SU-DHL-6 (cell line): Measurements from ENCODE around the gene SHF.

Source experiments
- H2AFZ ChIP-seq: fragments of 200-600 bp; sonication (generic); 2 replicates; pipeline ENCODE4 v1.6.1; 2014; ENCODE audit warnings: low read depth, mild to moderate bottlenecking, moderate library complexity, mixed read lengths, antibody characterized with exemption, low read length; ENCODE audit not compliant: severe bottlenecking
- H3F3A ChIP-seq: fragments of 200-600 bp; shearing (Covaris generic); 2 replicates; pipeline ENCODE4 v1.6.0; 2016; ENCODE audit warnings: antibody characterized with exemption, mild to moderate bottlenecking; ENCODE audit not compliant: insufficient read depth
- H3K27ac ChIP-seq: fragments of 200-600 bp; sonication (generic); 2 replicates; pipeline ENCODE4 v1.5.1; 2016; ENCODE audit warnings: low read depth, mild to moderate bottlenecking, low read length, moderate library complexity, mixed read lengths
- H3K27me3 ChIP-seq: fragments of 200-600 bp; sonication (generic), shearing (Covaris generic); 2 replicates; pipeline ENCODE4 v1.6.0; 2014; ENCODE audit warnings: mild to moderate bottlenecking, low read length
- H3K36me3 ChIP-seq: fragments of 200-600 bp; sonication (generic); 2 replicates; pipeline ENCODE4 v1.6.1; 2014; ENCODE audit warnings: mild to moderate bottlenecking, low read length, mixed read lengths
- H3K4me2 ChIP-seq: fragments of 300-600, 200-600 bp; shearing (Covaris generic), sonication (generic); 2 replicates; pipeline ENCODE4 v1.6.0; 2014; ENCODE audit warnings: low read length, low read depth, mild to moderate bottlenecking; ENCODE audit not compliant: poor library complexity, severe bottlenecking
- H3K4me3 ChIP-seq: fragments of 200-600 bp; sonication (generic); 2 replicates; pipeline ENCODE4 v1.5.1; 2014; ENCODE audit warnings: antibody characterized with exemption, low read length, mild to moderate bottlenecking, mixed read lengths; ENCODE audit not compliant: insufficient read depth, poor library complexity, severe bottlenecking
- H3K79me2 ChIP-seq: fragments of 200-600 bp; sonication (generic); 2 replicates; pipeline ENCODE4 v1.6.1; 2014; ENCODE audit warnings: mild to moderate bottlenecking, low read length, moderate library complexity; ENCODE audit not compliant: insufficient read depth
- H3K9ac ChIP-seq: fragments of 200-600 bp; sonication (generic); 2 replicates; pipeline ENCODE4 v1.7.0; 2014; ENCODE audit warnings: mild to moderate bottlenecking, low read length
- H3K9me2 ChIP-seq: fragments of 200-600 bp; sonication (generic); replicated peaks from 2 replicates; pipeline ENCODE4 v1.6.1; 2014; ENCODE audit warnings: low read length; ENCODE audit not compliant: insufficient read depth
- H3K9me3 ChIP-seq: fragments of 200-600 bp; sonication (generic); 2 replicates; pipeline ENCODE4 v1.6.1; 2014; ENCODE audit warnings: low read length, mixed read lengths; ENCODE audit not compliant: insufficient read depth
- H4K20me1 ChIP-seq: fragments of 200-600 bp; sonication (generic); 2 replicates; pipeline ENCODE4 v1.6.1; 2014; ENCODE audit warnings: low read depth, mild to moderate bottlenecking, antibody characterized with exemption, low read length, moderate library complexity, mixed read lengths
- EZH2phosphoT487 ChIP-seq: fragments of 200-600 bp; sonication (generic), shearing (Covaris generic); conservative IDR thresholded peaks from 2 replicates; pipeline ENCODE4 v1.6.1; 2018; ENCODE audit warnings: mild to moderate bottlenecking, antibody characterized with exemption, low read length, moderate library complexity, mixed read lengths
- TF ChIP-seq, protein P1 (sequence below): fragments of 200-600 bp; sonication (generic); IDR thresholded peaks from one replicate; pipeline ENCODE4 v1.5.1; 2017; ENCODE audit warnings: antibody characterized with exemption, mild to moderate bottlenecking, low read length, moderate library complexity; ENCODE audit not compliant: insufficient read depth, poor library complexity, severe bottlenecking

Gene SHF

DNA sequence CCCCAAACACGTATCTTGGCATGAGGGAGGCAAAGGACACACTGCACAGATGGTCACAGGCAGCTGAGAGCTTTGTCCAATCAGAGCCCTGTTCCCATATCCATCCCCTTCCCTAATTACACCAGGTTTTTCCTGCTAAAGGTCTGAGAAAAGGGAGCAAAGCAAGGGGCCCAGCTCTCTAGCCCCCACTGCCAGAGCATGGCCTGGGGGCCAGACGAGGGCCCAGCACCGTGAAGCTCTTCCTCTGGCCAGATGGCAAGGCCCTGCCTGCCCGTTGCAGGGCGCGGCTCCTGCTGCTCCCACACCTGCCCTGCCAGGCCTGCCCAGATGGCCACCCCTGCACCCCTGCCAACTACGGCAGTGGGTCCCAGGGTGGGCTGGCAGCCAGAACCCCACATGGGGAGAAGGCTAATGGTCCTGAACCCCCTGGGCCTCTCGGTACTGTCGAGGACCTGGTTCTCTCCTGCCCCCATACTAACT lies 3.2 kb downstream of the SHF start:
- H3K9me3 ChIP-seq, result no peaks in the 10 kb centered on the region
- no peak overlapping the region for H2AFZ ChIP-seq
- no peaks in the 10 kb centered on the region for H4K20me1 ChIP-seq
- H3K27ac ChIP-seq, result no peak overlapping the region
- H3K4me2 ChIP-seq, result no peak overlapping the region
- H3F3A ChIP-seq, result no peaks in the 10 kb centered on the region
- TF ChIP-seq, protein P1, sequence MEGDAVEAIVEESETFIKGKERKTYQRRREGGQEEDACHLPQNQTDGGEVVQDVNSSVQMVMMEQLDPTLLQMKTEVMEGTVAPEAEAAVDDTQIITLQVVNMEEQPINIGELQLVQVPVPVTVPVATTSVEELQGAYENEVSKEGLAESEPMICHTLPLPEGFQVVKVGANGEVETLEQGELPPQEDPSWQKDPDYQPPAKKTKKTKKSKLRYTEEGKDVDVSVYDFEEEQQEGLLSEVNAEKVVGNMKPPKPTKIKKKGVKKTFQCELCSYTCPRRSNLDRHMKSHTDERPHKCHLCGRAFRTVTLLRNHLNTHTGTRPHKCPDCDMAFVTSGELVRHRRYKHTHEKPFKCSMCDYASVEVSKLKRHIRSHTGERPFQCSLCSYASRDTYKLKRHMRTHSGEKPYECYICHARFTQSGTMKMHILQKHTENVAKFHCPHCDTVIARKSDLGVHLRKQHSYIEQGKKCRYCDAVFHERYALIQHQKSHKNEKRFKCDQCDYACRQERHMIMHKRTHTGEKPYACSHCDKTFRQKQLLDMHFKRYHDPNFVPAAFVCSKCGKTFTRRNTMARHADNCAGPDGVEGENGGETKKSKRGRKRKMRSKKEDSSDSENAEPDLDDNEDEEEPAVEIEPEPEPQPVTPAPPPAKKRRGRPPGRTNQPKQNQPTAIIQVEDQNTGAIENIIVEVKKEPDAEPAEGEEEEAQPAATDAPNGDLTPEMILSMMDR, result no peak
- TF ChIP-seq EZH2phosphoT487, result no peak
- no peaks in the 10 kb centered on the region for H3K79me2 ChIP-seq
- no peaks in the 10 kb centered on the region for H3K9me2 ChIP-seq
- H3K27me3 ChIP-seq, result no peaks in the 10 kb centered on the region
- no peak overlapping the region for H3K4me3 ChIP-seq
- H3K9ac ChIP-seq, result no peak overlapping the region
- no peaks in the 10 kb centered on the region for H3K36me3 ChIP-seq

DNA sequence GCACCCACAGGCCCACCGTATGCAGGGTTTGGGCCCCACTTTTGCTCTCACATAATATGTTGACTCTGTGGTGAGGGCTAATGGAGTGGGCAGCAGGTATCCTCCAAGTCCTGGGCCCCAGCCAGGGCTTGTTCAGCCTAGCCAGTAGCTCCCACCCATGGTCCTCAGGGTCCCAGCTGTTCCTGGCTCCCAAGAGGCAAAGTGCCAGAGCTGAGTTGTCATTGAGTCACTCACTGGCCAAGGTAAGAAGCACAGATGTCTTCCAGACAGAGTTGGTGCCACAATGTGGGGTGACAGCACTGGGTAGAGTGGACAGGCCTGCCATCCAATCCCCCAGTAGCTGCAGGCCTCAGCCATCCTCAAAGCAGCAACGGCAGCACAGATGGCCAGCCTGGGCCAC lies 4.3 kb downstream of the SHF start:
- TF ChIP-seq, protein P1, result no peak
- TF ChIP-seq EZH2phosphoT487, result no peak

DNA sequence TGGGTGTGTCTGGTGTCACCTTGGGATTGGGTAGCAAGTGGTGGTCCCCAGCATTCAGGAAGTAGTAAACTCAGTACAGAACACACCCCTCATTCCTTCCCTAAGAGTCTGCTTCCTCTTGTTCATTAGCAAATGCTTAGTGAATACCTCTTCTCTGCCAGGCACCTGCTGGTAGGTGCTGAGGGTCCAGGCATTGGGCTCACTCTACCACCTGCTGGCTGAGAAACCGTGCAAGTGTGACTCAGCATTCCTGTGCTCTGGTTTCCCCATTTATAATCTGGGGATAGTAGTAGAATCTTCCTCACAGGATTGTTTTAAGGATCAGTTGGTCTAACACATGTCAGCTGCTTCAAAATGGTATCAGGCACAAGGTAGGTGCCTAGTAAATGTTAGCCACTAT lies 4.8 kb downstream of the SHF start:
- Histone ChIP-seq H3K9ac (no peak overlapping the region), H3K4me2 (no peak overlapping the region), H3K27ac (no peak overlapping the region)

More for the DNA sequence above, 4.3 kb downstream of the SHF start:
- Histone ChIP-seq H3F3A (no peaks in the 10 kb centered on the region), H3K27me3 (no peaks in the 10 kb centered on the region), H3K36me3 (no peaks in the 10 kb centered on the region), H3K4me3 (no peak overlapping the region), H2AFZ (no peak overlapping the region), H3K9ac (no peak overlapping the region), H3K4me2 (no peak overlapping the region), H4K20me1 (no peaks in the 10 kb centered on the region), H3K27ac (no peak overlapping the region), H3K79me2 (no peaks in the 10 kb centered on the region), H3K9me3 (no peaks in the 10 kb centered on the region), H3K9me2 (no peaks in the 10 kb centered on the region)

More for the DNA sequence above, 4.8 kb downstream of the SHF start:
- Histone ChIP-seq H3K9me3 (no peaks in the 10 kb centered on the region), H3K9me2 (no peaks in the 10 kb centered on the region), H3K27me3 (no peaks in the 10 kb centered on the region), H3F3A (no peaks in the 10 kb centered on the region), H2AFZ (no peak overlapping the region), H3K36me3 (no peaks in the 10 kb centered on the region), H3K79me2 (no peaks in the 10 kb centered on the region), H3K4me3 (no peak overlapping the region), H4K20me1 (no peaks in the 10 kb centered on the region)
- no peak for TF ChIP-seq EZH2phosphoT487
- TF ChIP-seq, protein P1, result no peak
